KMS-11 (cell line): ENCODE measurements around the gene LPAR1.

ENCODE experiments used
- H2AFZ ChIP-seq: fragments of 200-600 bp; sonication (generic); 2 replicates; pipeline ENCODE4 v1.6.1; 2016; ENCODE audit warnings: antibody characterized with exemption, mixed run types, low read depth
- H3K27ac ChIP-seq: fragments of 200-600 bp; sonication (generic); 2 replicates; pipeline ENCODE4 v1.6.1; 2016; ENCODE audit warnings: mild to moderate bottlenecking, mixed run types
- H3K27me3 ChIP-seq: fragments of 200-600 bp; sonication (generic); 2 replicates; pipeline ENCODE4 v1.6.1; 2017; ENCODE audit warnings: mild to moderate bottlenecking, low read depth, mixed run types, moderate library complexity; ENCODE audit not compliant: insufficient read depth
- H3K36me3 ChIP-seq: fragments of 200-600 bp; sonication (generic); 2 replicates; pipeline ENCODE4 v1.6.1; 2017; ENCODE audit warnings: mild to moderate bottlenecking, mixed run types; ENCODE audit not compliant: insufficient read depth
- H3K4me1 ChIP-seq: fragments of 200-600 bp; sonication (generic); 2 replicates; pipeline ENCODE4 v1.6.1; 2016; ENCODE audit warnings: mild to moderate bottlenecking, low read depth, mixed run types; ENCODE audit not compliant: poor library complexity, severe bottlenecking
- H3K4me2 ChIP-seq: fragments of 200-600 bp; sonication (generic); 2 replicates; pipeline ENCODE4 v1.7.0; 2016; ENCODE audit warnings: mild to moderate bottlenecking, mixed run types
- H3K4me3 ChIP-seq: fragments of 200-600 bp; sonication (generic); IDR thresholded peaks from 2 replicates; pipeline ENCODE4 v1.6.1; 2017; ENCODE audit warnings: low read depth, low read length, mixed read lengths; ENCODE audit not compliant: insufficient read depth
- H3K79me2 ChIP-seq: fragments of 200-600 bp; sonication (generic); 2 replicates; pipeline ENCODE4 v1.6.1; 2016; ENCODE audit warnings: low read depth, mixed run types; ENCODE audit not compliant: insufficient read depth
- H3K9ac ChIP-seq: fragments of 200-600 bp; sonication (generic); 2 replicates; pipeline ENCODE4 v1.6.1; 2016; ENCODE audit warnings: mild to moderate bottlenecking, mixed run types
- H4K20me1 ChIP-seq: fragments of 200-600 bp; sonication (generic); 2 replicates; pipeline ENCODE4 v1.6.1; 2016; ENCODE audit warnings: mild to moderate bottlenecking, mixed run types; ENCODE audit not compliant: insufficient read depth
- CTCF ChIP-seq: fragments of 200-600 bp; sonication (generic); conservative IDR thresholded peaks from 2 replicates; pipeline ENCODE4 v1.6.1; 2017; ENCODE audit warnings: low read depth, mild to moderate bottlenecking, antibody characterized with exemption, low read length, moderate library complexity, mixed read lengths

Gene LPAR1

GRCh38 chr9:111000202-111000601, 38.1 kb downstream of the LPAR1 start:
- H3K27ac ChIP-seq = no peak overlapping the region
- H2AFZ ChIP-seq = no peak overlapping the region
- no peaks in the 10 kb centered on the region for H4K20me1 ChIP-seq
- TF ChIP-seq CTCF = no peak
- no peak overlapping the region for H3K9ac ChIP-seq
- H3K79me2 ChIP-seq = no peaks in the 10 kb centered on the region
- H3K27me3 ChIP-seq = no peaks in the 10 kb centered on the region
- H3K36me3 ChIP-seq = no peaks in the 10 kb centered on the region
- H3K4me3 ChIP-seq = no peak overlapping the region
- peaks cover 10% of the 10 kb centered on the region for H3K4me1 ChIP-seq
- no peak overlapping the region for H3K4me2 ChIP-seq

GRCh38 chr9:110999379-110999778, 38.9 kb downstream of the LPAR1 start:
- Histone ChIP-seq H3K27me3 (no peaks in the 10 kb centered on the region), H3K27ac (no peak overlapping the region), H4K20me1 (no peaks in the 10 kb centered on the region), H3K36me3 (no peaks in the 10 kb centered on the region), H3K79me2 (no peaks in the 10 kb centered on the region), H3K9ac (no peak overlapping the region), H3K4me1 (peaks cover 15% of the 10 kb centered on the region), H3K4me3 (no peak overlapping the region), H2AFZ (no peak overlapping the region), H3K4me2 (no peak overlapping the region)
- TF ChIP-seq CTCF = no peak

- TF ChIP-seq CTCF = no peak
- peaks cover 15% of the 10 kb centered on the region for H3K4me1 ChIP-seq
- no peaks in the 10 kb centered on the region for H3K27me3 ChIP-seq
- no peaks in the 10 kb centered on the region for H4K20me1 ChIP-seq
- no peak overlapping the region for H3K4me3 ChIP-seq
- no peaks in the 10 kb centered on the region for H3K79me2 ChIP-seq
- H3K36me3 ChIP-seq = no peaks in the 10 kb centered on the region
- H2AFZ ChIP-seq = no peak overlapping the region
- H3K27ac ChIP-seq = no peak overlapping the region
- no peak overlapping the region for H3K4me2 ChIP-seq
- no peak overlapping the region for H3K9ac ChIP-seq
Observed at GRCh38 chr9:110997847-110998246, 40.4 kb downstream of the LPAR1 start.

- Histone ChIP-seq H3K4me1 (peaks cover 15% of the 10 kb centered on the region), H2AFZ (no peak overlapping the region), H3K27ac (no peak overlapping the region), H3K9ac (no peak overlapping the region), H3K4me2 (no peak overlapping the region), H3K4me3 (no peak overlapping the region), H3K79me2 (no peaks in the 10 kb centered on the region), H3K36me3 (no peaks in the 10 kb centered on the region), H3K27me3 (no peaks in the 10 kb centered on the region), H4K20me1 (no peaks in the 10 kb centered on the region)
- TF ChIP-seq CTCF = no peak
Observed at GRCh38 chr9:110996436-110997220, 41.6 kb downstream of the LPAR1 start.
